ENCODE data around the gene SGO2.

SGO2 gene

GRCh38 chr2:200615247-200615646 is 89.2 kb downstream of the SGO2 start:
- TF ChIP-seq CTCF (IDR thresholded peaks at IDR 0.05; ENCODE audit: extremely low read depth, missing control alignments), result no peak
- DNase-seq (ENCODE audit: low spot score), result no peak

GRCh38 chr2:200616193-200616592 is 90.2 kb downstream of the SGO2 start:
- DNase-seq (ENCODE audit: low spot score), result peak; percentile 5
- TF ChIP-seq CTCF (IDR thresholded peaks at IDR 0.05; ENCODE audit: extremely low read depth, missing control alignments), result no peak

GRCh38 chr2:200616656-200617055 is 90.6 kb downstream of the SGO2 start:
- no peak for DNase-seq (ENCODE audit: low spot score)
- no peak for TF ChIP-seq CTCF (IDR thresholded peaks at IDR 0.05; ENCODE audit: extremely low read depth, missing control alignments)

- DNase-seq (ENCODE audit: low spot score), result no peak
- TF ChIP-seq CTCF (IDR thresholded peaks at IDR 0.05; ENCODE audit: extremely low read depth, missing control alignments), result no peak
Measured at GRCh38 chr2:200617156-200618053, 91.4 kb downstream of the SGO2 start.

- TF ChIP-seq CTCF (IDR thresholded peaks at IDR 0.05; ENCODE audit: extremely low read depth, missing control alignments), result no peak
- DNase-seq (ENCODE audit: low spot score), result no peak
Measured at GRCh38 chr2:200618054-200618419, 92.0 kb downstream of the SGO2 start.

GRCh38 chr2:200618590-200619021 is 92.6 kb downstream of the SGO2 start:
- DNase-seq (ENCODE audit: low spot score), result no peak
- no peak for TF ChIP-seq CTCF (IDR thresholded peaks at IDR 0.05; ENCODE audit: extremely low read depth, missing control alignments)

GRCh38 chr2:200619279-200619678 is 93.3 kb downstream of the SGO2 start:
- DNase-seq (ENCODE audit: low spot score), result no peak

More at GRCh38 chr2:200619279-200619678, 93.3 kb downstream of the SGO2 start:
- TF ChIP-seq CTCF (IDR thresholded peaks at IDR 0.05; ENCODE audit: extremely low read depth, missing control alignments), result no peak

All from GM20000 (cell line).